Heart right ventricle (tissue), 16 donors: ENCODE data around the gene JAKMIP1. TPM values are rescaled to one million over a fixed set of nuclear protein-coding genes. Genes with fewer than 3 reads are reported as not detected.

Experiments used
- ATAC-seq, 8 donors: fragments of 200-7000 bp; cut with Tn5 transposase; one replicate each; pipeline ENCODE4 v1.9.1; 2020; ENCODE audit warnings: mild to moderate bottlenecking in 8 of 8, moderate library complexity in 8 of 8, moderate number of reproducible peaks in 1 of 8
- DNase-seq, 2 donors: peaks; one replicate each; pipeline ENCODE4 v3.0.0-alpha.2; 2020
- H3K27ac ChIP-seq, 10 donors: fragments of 200-600 bp; sonication (generic) in 2 of 10; one replicate each; pipeline versions ENCODE4 v1.5.0 to v1.8.0; 2020 to 2022; ENCODE audit warnings: mild to moderate bottlenecking in 3 of 10
- H3K27me3 ChIP-seq, 7 donors: fragments of 200-600 bp; one replicate each; pipeline ENCODE4 v1.8.0; 2021 to 2022; ENCODE audit warnings: mild to moderate bottlenecking in 2 of 7
- H3K36me3 ChIP-seq, 9 donors: fragments of 200-600 bp; sonication (generic) in 1 of 9; one replicate each; pipeline versions ENCODE4 v1.5.0 to v1.8.0; 2020 to 2022; ENCODE audit warnings: mild to moderate bottlenecking in 2 of 9
- H3K4me1 ChIP-seq, 9 donors: fragments of 200-600 bp; sonication (generic) in 1 of 9; one replicate each; pipeline versions ENCODE4 v1.5.0 to v1.8.0; 2020 to 2022; ENCODE audit warnings: mild to moderate bottlenecking in 4 of 9
- H3K4me3 ChIP-seq, 10 donors: fragments of 200-600 bp; sonication (generic) in 2 of 10; one replicate each; pipeline versions ENCODE4 v1.5.0 to v1.8.0; 2020 to 2022; ENCODE audit warnings: mild to moderate bottlenecking in 7 of 10, moderate library complexity in 2 of 10
- H3K9me3 ChIP-seq, 11 donors: fragments of 200-600 bp in 10 of 11; sonication (generic) in 2 of 11; one replicate each; pipeline versions ENCODE4 v1.5.0 to v1.8.0; 2013 to 2022; ENCODE audit warnings: mild to moderate bottlenecking in 2 of 11, control low read depth in 1 of 11, moderate library complexity in 1 of 11
- CTCF ChIP-seq, 9 donors: fragments of 200-600 bp; sonication (generic) in 2 of 9; IDR thresholded peaks; one replicate each; pipeline versions ENCODE4 v1.5.0 to v1.8.0; 2021 to 2022; ENCODE audit warnings: antibody characterized with exemption in 9 of 9, mild to moderate bottlenecking in 5 of 9, moderate library complexity in 1 of 9
- WGBS, 2 donors: extraction: QIAGEN DNeasy Blood & Tissue Kit; methylation state at CpG; one replicate each; pipeline ENCODE4 v1.1.7; 2013; ENCODE audit warnings: inconsistent platforms in 1 of 2; 5-methylcytosine and 5-hydroxymethylcytosine counted together
- intact Hi-C, 10 donors: fragments of 100-400 bp; cut with DNase I; formaldehyde crosslinking; loops; one replicate each; pipeline versions ENCODE4 v1.11.1 to v1.14.2; 2022
- polyA plus RNA-seq, 2 donors: library from polyadenylated mRNA; stranded (reverse); fragments of 200-250 nt; gene quantifications; one replicate each; pipeline ENCODE4 v1.2.3, GENCODE V29; 2013
- total RNA-seq, 10 donors: library from RNA; stranded (reverse); fragmentation: NEBNext Ultra II Directional in 3 of 10; extraction: Animal tissue kit (Norgen Biotek cat#: 25700) in 3 of 10; gene quantifications; one replicate each; pipeline versions ENCODE4 v1.2.1 to v1.2.4, GENCODE V29; 2021 to 2023
- donor health status: Arrhythmogenic right ventricular cardiomyopathy.
- donor health status: ischemic (EF 13 %, LVEDD 7.1; RV severe dilation, severe dysfunction).
- donor health status: healthy with polysubstance abuse.
- donor health status: DM: no; HTN: yes; CAD: no.
- donor health status: DM: no; HTN: no; CAD: no.
- donor health status: ischemic (EF 25% LVEDD 6.9; RV normal size, moderate dysfunction).
- donor health status: ischemic (EF 25% LVEDD 5.7; RV mildly dilated, moderate dysfunction).
- donor health status: healthy.
- donor health status: DM: yes; HTN: yes; CAD: no.
- donor health status: Ischemic cardiomyopathy.
- donor health status: ischemic (EF 35%, LVEDD 5.7; RV mildly dilated, moderate dysfunction).
- donor health status: nonischemic (EF 11% LVEDD 7.7; RV severe dilation, severe dysfunction).
- donor health status: DM: yes; HTN: yes; CAD: no.
- donor health status: PGD.
- donor health status: ischemic (EF 29% LVEDD 5.4; RV normal size, mild dysfunction).
- donor health status: nonischemic (EF 23%, LVEDD 6.1; RV moderate dilation, normal function).

The JAKMIP1 gene
- total and polyA plus RNA-seq, 12 donors = 0.04 to 0.76 (median 0.14) TPM; not detected in 8

GRCh38 chr4:6063684-6064083 lies 136.7 kb downstream of the JAKMIP1 start:
- no peak for TF ChIP-seq CTCF (IDR thresholded peaks at IDR 0.05)
- Histone ChIP-seq H3K4me3 (no peak overlapping the region), H3K4me1 (no peaks in the 10 kb centered on the region), H3K9me3 (peaks cover 0 to 28% (median 12%) of the 10 kb centered on the region in 11 donors), H3K36me3 (peaks cover 0 to 3% (median 0%) of the 10 kb centered on the region in 9 donors), H3K27ac (no peak overlapping the region), H3K27me3 (peaks cover 0 to 18% (median 0%) of the 10 kb centered on the region in 7 donors)
- WGBS, 2 donors = 88 to 91% methylated on average over 10 of the region's 10 CpGs
- ATAC-seq = no peak
- intact Hi-C loops = loop anchor here in 2 of 10 donors (1.0 to 5.0 kb wide), 2 partner anchors 9 to 49 kb away; no protein-coding TSS in a partner anchor
- DNase-seq = no peak

GRCh38 chr4:6062133-6062532 lies 138.2 kb downstream of the JAKMIP1 start:
- Histone ChIP-seq H3K36me3 (peaks cover 0 to 3% (median 0%) of the 10 kb centered on the region in 9 donors), H3K4me3 (no peak overlapping the region), H3K27me3 (peaks cover 0 to 7% (median 0%) of the 10 kb centered on the region in 7 donors), H3K4me1 (no peaks in the 10 kb centered on the region), H3K27ac (no peak overlapping the region), H3K9me3 (peaks cover 0 to 43% (median 23%) of the 10 kb centered on the region in 11 donors)
- DNase-seq (no peak), ATAC-seq (no peak)
- intact Hi-C loops = loop anchor here in 1 of 10 donors (5.0 kb wide), 1 partner anchor 50 kb away; no protein-coding TSS in a partner anchor
- no peak for TF ChIP-seq CTCF (IDR thresholded peaks at IDR 0.05)
- WGBS, 2 donors = 88 to 90% methylated on average over 12 of the region's 12 CpGs

GRCh38 chr4:6059375-6059805 lies 141.0 kb downstream of the JAKMIP1 start:
- peaks cover 0 to 3% (median 0%) of the 10 kb centered on the region in 9 donors for H3K36me3 ChIP-seq
- peaks cover 0 to 50% (median 23%) of the 10 kb centered on the region in 11 donors for H3K9me3 ChIP-seq
- no peaks in the 10 kb centered on the region for H3K4me1 ChIP-seq
- H3K4me3 ChIP-seq = no peak overlapping the region
- no peak for TF ChIP-seq CTCF (IDR thresholded peaks at IDR 0.05)
- peaks cover 0 to 3% (median 0%) of the 10 kb centered on the region in 7 donors for H3K27me3 ChIP-seq
- H3K27ac ChIP-seq = no peak overlapping the region
- 87 to 88% methylated on average over 7 of the region's 7 CpGs for WGBS, 2 donors
- ATAC-seq = no peak
- no peak for DNase-seq
- intact Hi-C loops = no loop called here

GRCh38 chr4:6058531-6059374 lies 141.6 kb downstream of the JAKMIP1 start:
- TF ChIP-seq CTCF (IDR thresholded peaks at IDR 0.05) = no peak
- H3K36me3 ChIP-seq = peaks cover 0 to 3% (median 0%) of the 10 kb centered on the region in 9 donors
- H3K9me3 ChIP-seq = peaks cover 0 to 50% (median 23%) of the 10 kb centered on the region in 11 donors
- intact Hi-C loops = no loop called here
- no peaks in the 10 kb centered on the region for H3K4me1 ChIP-seq
- ATAC-seq (no peak), DNase-seq (no peak)
- no peak overlapping the region for H3K27ac ChIP-seq
- peaks cover 0 to 3% (median 0%) of the 10 kb centered on the region in 7 donors for H3K27me3 ChIP-seq
- H3K4me3 ChIP-seq = no peak overlapping the region
- WGBS, 2 donors = 89 to 93% methylated on average over 12 of the region's 12 CpGs
